PC-9 (cell line): ENCODE results near the gene TBX5.

ENCODE experiments used
- EZH2 ChIP-seq: fragments of 200-600 bp; sonication (generic); IDR thresholded peaks from 2 replicates; pipeline ENCODE4 v1.8.0; 2017; ENCODE audit warnings: antibody characterized with exemption, low read depth
- TF ChIP-seq, protein P1 (sequence below): fragments of 200-600 bp; sonication (generic); conservative IDR thresholded peaks from 2 replicates; pipeline ENCODE4 v1.6.1; 2017; ENCODE audit warnings: mixed run types, antibody characterized with exemption, mild to moderate bottlenecking, moderate library complexity

DNA sequence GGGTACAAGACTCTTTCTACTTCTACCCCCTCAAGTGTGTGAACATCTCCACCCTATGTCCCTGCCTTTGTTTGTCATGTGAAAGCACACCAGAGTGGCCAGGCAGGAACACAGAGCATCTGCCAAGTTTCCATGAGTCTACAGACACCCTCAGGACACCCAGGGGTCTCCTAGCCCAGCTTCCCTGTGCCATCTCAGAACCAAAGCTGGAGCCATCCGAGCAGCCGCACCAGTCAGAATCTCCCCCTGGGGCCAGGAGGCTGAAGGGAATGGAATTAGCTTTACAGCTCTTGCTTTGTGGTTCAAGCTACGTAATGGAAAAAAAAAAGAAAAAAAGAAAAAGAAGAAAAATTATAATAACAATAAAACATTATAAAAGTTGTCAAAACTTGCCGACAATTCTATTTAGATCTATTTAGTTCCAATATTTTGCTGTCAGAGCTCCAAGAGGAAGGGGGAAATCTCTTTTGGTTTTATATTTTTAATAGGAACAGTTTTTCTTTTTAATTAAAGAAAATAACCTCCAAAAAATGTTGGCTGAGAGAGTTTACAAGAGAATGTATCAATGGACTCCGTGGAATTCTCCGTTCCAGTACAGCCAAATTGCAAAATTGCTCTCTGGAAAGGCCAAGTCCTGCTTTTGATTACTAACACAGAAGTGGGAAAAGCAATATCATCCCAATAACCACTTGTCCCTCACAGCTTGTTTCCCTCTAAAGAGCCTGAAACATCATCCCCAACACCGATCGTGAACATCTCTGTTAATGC lies 37.1 kb downstream of the TBX5 start:
- TF ChIP-seq, protein P1, sequence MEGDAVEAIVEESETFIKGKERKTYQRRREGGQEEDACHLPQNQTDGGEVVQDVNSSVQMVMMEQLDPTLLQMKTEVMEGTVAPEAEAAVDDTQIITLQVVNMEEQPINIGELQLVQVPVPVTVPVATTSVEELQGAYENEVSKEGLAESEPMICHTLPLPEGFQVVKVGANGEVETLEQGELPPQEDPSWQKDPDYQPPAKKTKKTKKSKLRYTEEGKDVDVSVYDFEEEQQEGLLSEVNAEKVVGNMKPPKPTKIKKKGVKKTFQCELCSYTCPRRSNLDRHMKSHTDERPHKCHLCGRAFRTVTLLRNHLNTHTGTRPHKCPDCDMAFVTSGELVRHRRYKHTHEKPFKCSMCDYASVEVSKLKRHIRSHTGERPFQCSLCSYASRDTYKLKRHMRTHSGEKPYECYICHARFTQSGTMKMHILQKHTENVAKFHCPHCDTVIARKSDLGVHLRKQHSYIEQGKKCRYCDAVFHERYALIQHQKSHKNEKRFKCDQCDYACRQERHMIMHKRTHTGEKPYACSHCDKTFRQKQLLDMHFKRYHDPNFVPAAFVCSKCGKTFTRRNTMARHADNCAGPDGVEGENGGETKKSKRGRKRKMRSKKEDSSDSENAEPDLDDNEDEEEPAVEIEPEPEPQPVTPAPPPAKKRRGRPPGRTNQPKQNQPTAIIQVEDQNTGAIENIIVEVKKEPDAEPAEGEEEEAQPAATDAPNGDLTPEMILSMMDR: no peak
- no peak for TF ChIP-seq EZH2
